MM.1S (cell line): ENCODE measurements around the gene RINL.

Experiments
- DNase-seq: peaks from one replicate; pipeline ENCODE4 v3.0.0-alpha.2; 2015
- H2AFZ ChIP-seq: fragments of 300-600 bp; sonication (generic); 2 replicates; pipeline ENCODE4 v1.6.0; 2016; ENCODE audit warnings: antibody characterized with exemption, low read length
- H3F3A ChIP-seq: fragments of 300-600 bp; sonication (generic); 2 replicates; pipeline ENCODE4 v1.6.1; 2016; ENCODE audit warnings: mild to moderate bottlenecking, antibody characterized with exemption, low read length, moderate library complexity, mixed read lengths; ENCODE audit not compliant: insufficient read depth
- H3K27ac ChIP-seq: fragments of 300-600 bp; sonication (generic); 2 replicates; pipeline ENCODE4 v1.5.1; 2016; ENCODE audit warnings: mild to moderate bottlenecking, low read length
- H3K27me3 ChIP-seq: fragments of 300-600 bp; sonication (generic); replicated peaks from 2 replicates; pipeline ENCODE4 v1.6.0; 2016; ENCODE audit warnings: low read length; ENCODE audit not compliant: insufficient read depth
- H3K36me3 ChIP-seq: fragments of 300-600 bp; sonication (generic); replicated peaks from 2 replicates; pipeline ENCODE4 v1.6.1; 2016; ENCODE audit warnings: mild to moderate bottlenecking, low read length, mixed read lengths; ENCODE audit not compliant: insufficient read depth
- H3K4me1 ChIP-seq: fragments of 300-600 bp; sonication (generic); 2 replicates; pipeline ENCODE4 v1.6.1; 2016; ENCODE audit warnings: low read length, mixed read lengths
- H3K4me2 ChIP-seq: fragments of 300-600 bp; sonication (generic); 2 replicates; pipeline ENCODE4 v1.6.0; 2016; ENCODE audit warnings: low read depth, low read length
- H3K4me3 ChIP-seq: fragments of 300-600 bp; sonication (generic); 2 replicates; pipeline ENCODE4 v1.5.1; 2016; ENCODE audit warnings: low read length, mixed read lengths
- H3K79me2 ChIP-seq: fragments of 300-600 bp; sonication (generic); 2 replicates; pipeline ENCODE4 v1.6.1; 2016; ENCODE audit warnings: mixed run types, low read length, mixed read lengths
- H3K9ac ChIP-seq: fragments of 300-600 bp; sonication (generic); 2 replicates; pipeline ENCODE4 v1.6.1; 2016; ENCODE audit warnings: low read length, mixed read lengths
- H3K9me2 ChIP-seq: fragments of 300-600 bp; sonication (generic); replicated peaks from 2 replicates; pipeline ENCODE4 v1.6.1; 2016; ENCODE audit warnings: mild to moderate bottlenecking, low read length, mixed read lengths; ENCODE audit not compliant: insufficient read depth
- H3K9me3 ChIP-seq: fragments of 300-600 bp; sonication (generic); replicated peaks from 2 replicates; pipeline ENCODE4 v1.6.1; 2016; ENCODE audit warnings: mild to moderate bottlenecking, low read length, mixed read lengths; ENCODE audit not compliant: insufficient read depth
- H4K20me1 ChIP-seq: fragments of 300-600 bp; sonication (generic); 2 replicates; pipeline ENCODE4 v1.6.1; 2016; ENCODE audit warnings: mild to moderate bottlenecking, low read length, moderate library complexity, mixed read lengths; ENCODE audit not compliant: insufficient read depth
- EZH2 ChIP-seq: fragments of 300-600 bp; sonication (generic); optimal IDR thresholded peaks from 2 replicates; pipeline ENCODE3; 2017; ENCODE audit warnings: low read depth, mild to moderate bottlenecking, antibody characterized with exemption, low read length, mixed read lengths
- EZH2phosphoT487 ChIP-seq: fragments of 300-600 bp; sonication (generic); IDR thresholded peaks from 2 replicates; pipeline ENCODE4 v1.6.1; 2018; ENCODE audit warnings: antibody characterized with exemption, low read length
- TF ChIP-seq, protein P1 (sequence below): fragments of 300-600 bp; sonication (generic); IDR thresholded peaks from 2 replicates; pipeline ENCODE4 v1.5.1; 2016; ENCODE audit warnings: antibody characterized with exemption, low read length, mixed read lengths

The RINL gene

DNA sequence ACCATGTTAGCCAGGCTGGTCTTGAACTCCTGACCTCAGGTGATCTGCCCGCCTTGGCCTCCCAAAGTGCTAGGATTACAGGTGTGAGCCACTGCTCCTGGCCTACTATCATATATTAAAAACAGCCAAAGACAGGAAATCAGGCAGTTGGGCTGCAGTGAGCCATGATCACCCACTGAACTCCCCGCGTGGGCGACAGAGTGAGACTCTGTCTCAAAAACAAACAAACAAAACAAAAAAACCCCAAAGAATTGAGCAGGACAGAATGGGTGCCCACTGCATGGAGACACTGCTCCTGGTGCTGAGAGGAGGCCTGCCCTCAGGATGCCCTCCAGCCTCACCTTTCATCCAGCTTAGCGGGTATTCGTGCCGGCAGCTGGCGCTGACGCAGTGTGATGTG, 5.2 kb upstream of the RINL start:
- Histone ChIP-seq H4K20me1 (no peaks in the 10 kb centered on the region), H3K9me2 (no peaks in the 10 kb centered on the region), H3K79me2 (no peaks in the 10 kb centered on the region; the same call in 1 of the 2 replicates), H2AFZ (no peak overlapping the region), H3K9me3 (no peaks in the 10 kb centered on the region), H3F3A (peaks cover 10% of the 10 kb centered on the region), H3K4me2 (no peak overlapping the region), H3K9ac (no peak overlapping the region), H3K4me3 (no peak overlapping the region), H3K4me1 (peaks cover 12% of the 10 kb centered on the region), H3K36me3 (no peaks in the 10 kb centered on the region), H3K27me3 (no peaks in the 10 kb centered on the region), H3K27ac (no peak overlapping the region)
- TF ChIP-seq EZH2 (no peak), EZH2phosphoT487 (no peak)
- TF ChIP-seq, protein P1, sequence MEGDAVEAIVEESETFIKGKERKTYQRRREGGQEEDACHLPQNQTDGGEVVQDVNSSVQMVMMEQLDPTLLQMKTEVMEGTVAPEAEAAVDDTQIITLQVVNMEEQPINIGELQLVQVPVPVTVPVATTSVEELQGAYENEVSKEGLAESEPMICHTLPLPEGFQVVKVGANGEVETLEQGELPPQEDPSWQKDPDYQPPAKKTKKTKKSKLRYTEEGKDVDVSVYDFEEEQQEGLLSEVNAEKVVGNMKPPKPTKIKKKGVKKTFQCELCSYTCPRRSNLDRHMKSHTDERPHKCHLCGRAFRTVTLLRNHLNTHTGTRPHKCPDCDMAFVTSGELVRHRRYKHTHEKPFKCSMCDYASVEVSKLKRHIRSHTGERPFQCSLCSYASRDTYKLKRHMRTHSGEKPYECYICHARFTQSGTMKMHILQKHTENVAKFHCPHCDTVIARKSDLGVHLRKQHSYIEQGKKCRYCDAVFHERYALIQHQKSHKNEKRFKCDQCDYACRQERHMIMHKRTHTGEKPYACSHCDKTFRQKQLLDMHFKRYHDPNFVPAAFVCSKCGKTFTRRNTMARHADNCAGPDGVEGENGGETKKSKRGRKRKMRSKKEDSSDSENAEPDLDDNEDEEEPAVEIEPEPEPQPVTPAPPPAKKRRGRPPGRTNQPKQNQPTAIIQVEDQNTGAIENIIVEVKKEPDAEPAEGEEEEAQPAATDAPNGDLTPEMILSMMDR, result no peak
- no peak for DNase-seq

DNA sequence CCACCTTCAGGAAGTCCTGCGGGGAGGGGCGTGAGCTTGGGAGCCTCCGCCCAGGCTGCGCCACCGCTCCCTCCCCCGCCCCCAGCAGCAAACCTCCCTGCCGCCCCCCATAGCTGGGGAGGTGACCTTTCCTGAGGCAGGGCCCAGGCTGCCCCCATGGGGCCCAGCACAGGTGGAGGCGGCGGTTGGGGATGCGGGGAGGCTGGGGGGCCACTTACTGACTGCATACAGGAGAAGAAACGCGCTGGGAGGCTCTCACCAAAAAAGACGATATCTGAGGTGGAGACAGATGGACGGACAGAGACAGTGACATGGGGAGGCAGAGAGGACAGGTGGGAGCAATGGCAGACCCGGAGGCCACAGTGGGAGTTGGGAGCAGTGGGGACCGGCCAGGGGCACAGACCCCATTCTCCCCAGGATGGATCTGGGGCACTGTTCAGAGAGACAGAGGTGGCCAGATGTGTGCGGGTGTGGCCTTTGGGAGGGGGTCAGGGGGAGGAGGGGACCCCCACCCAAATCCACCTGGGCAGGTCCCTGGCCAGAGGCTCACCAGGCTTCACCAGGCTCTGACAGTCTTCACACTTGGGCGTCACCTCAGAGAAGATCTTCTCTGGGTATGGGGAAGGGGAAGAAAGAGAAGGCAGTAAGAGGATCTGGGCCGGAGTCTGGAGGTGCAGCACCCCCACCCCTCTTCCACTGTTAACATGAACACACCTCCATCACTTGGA, 3.0 kb upstream of the RINL start:
- H3F3A ChIP-seq, result peaks cover 21% of the 10 kb centered on the region
- H2AFZ ChIP-seq, result no peak overlapping the region
- peaks cover 18% of the 10 kb centered on the region for H3K4me1 ChIP-seq
- H3K36me3 ChIP-seq, result no peaks in the 10 kb centered on the region
- H3K4me3 ChIP-seq, result no peak overlapping the region
- H3K27ac ChIP-seq, result no peak overlapping the region
- H4K20me1 ChIP-seq, result no peaks in the 10 kb centered on the region
- no peaks in the 10 kb centered on the region for H3K9me2 ChIP-seq
- no peak overlapping the region for H3K4me2 ChIP-seq
- TF ChIP-seq, protein P1, result no peak
- no peak for TF ChIP-seq EZH2phosphoT487
- no peak for TF ChIP-seq EZH2
- no peak for DNase-seq
- H3K9ac ChIP-seq, result no peak overlapping the region
- H3K9me3 ChIP-seq, result no peaks in the 10 kb centered on the region
- no peaks in the 10 kb centered on the region; the same call in 1 of the 2 replicates for H3K79me2 ChIP-seq
- H3K27me3 ChIP-seq, result no peaks in the 10 kb centered on the region

DNA sequence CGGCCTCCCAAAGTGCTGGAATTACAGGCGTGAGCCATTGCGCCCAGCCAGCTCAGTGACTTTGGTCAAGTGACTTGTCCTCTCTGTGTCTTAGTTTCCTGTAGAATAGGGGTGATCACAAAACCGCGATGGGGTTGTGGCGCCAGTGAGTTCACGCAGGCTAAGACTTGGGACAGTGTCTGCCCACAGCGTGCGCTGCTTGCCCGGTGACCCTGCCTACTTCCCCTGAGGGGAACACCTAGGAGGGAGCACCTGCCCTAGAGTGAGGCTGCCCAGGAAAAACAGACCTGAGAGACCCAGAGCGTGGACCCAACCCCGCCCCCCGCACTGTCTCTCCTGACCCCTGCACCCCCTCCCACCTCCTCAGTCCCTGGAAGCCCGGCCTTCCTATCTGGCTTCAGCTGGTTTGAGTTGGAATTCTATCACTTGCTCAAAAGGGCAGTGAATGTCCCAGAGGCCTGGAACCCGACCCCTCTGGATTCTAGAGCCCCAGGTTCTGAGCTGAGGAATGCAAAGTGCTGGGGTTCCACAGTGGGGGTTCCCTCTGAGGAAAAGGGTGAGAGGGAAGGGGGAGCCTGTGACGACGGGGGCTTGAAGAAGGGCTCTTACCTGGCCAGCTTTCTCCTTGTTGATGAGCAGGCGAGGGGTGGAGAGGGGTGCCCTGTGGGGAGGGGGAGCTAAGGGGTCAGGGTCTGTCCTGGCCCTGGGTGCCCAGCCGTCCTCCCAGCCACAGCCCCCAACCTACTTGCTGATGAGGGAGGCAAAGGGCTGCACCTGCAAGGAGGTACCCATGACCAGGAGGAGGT, 2.2 kb upstream of the RINL start:
- no peak overlapping the region for H3K4me3 ChIP-seq
- no peaks in the 10 kb centered on the region; the same call in 1 of the 2 replicates for H3K79me2 ChIP-seq
- no peaks in the 10 kb centered on the region for H3K9me2 ChIP-seq
- H3K4me2 ChIP-seq, result no peak overlapping the region
- TF ChIP-seq, protein P1, result no peak
- TF ChIP-seq EZH2 (no peak), EZH2phosphoT487 (no peak)
- H3K27ac ChIP-seq, result no peak overlapping the region
- H3K9ac ChIP-seq, result no peak overlapping the region
- no peak for DNase-seq
- H3K9me3 ChIP-seq, result no peaks in the 10 kb centered on the region
- peaks cover 21% of the 10 kb centered on the region for H3F3A ChIP-seq
- no peaks in the 10 kb centered on the region for H3K36me3 ChIP-seq
- no peaks in the 10 kb centered on the region for H4K20me1 ChIP-seq
- no peaks in the 10 kb centered on the region for H3K27me3 ChIP-seq
- no peak overlapping the region for H2AFZ ChIP-seq
- H3K4me1 ChIP-seq, result peaks cover 18% of the 10 kb centered on the region
